Mucosa of descending colon (tissue), 3 donors: ENCODE results near the gene ABHD16A. TPM values are rescaled to one million over a fixed set of nuclear protein-coding genes. Genes with fewer than 3 reads are reported as not detected.
A peak's percentile ranks its signal among the peaks of the same experiment; 100 is the strongest.

Experiments
- ATAC-seq: fragments of 200-7000 bp; cut with Tn5 transposase; one replicate; pipeline ENCODE4 v1.9.1; 2020; ENCODE audit warnings: mild to moderate bottlenecking, moderate library complexity
- DNase-seq, 3 donors: peaks; one replicate each; pipeline ENCODE4 v3.0.0-alpha.2; 2020
- H3K36me3 ChIP-seq: fragments of 200-600 bp; one replicate; pipeline ENCODE4 v1.8.0; 2021; ENCODE audit warnings: low read depth, mild to moderate bottlenecking
- H3K4me1 ChIP-seq: fragments of 200-600 bp; one replicate; pipeline ENCODE4 v1.8.0; 2021; ENCODE audit warnings: low read depth, mild to moderate bottlenecking
- H3K4me3 ChIP-seq: fragments of 200-600 bp; one replicate; pipeline ENCODE4 v1.8.0; 2021; ENCODE audit warnings: mild to moderate bottlenecking
- H3K9me3 ChIP-seq: fragments of 200-600 bp; one replicate; pipeline ENCODE4 v1.8.0; 2021; ENCODE audit warnings: mild to moderate bottlenecking
- intact Hi-C, 2 donors: fragments of 100-400 bp; cut with DNase I in 1 of 2; cut with micrococcal nuclease in 1 of 2; formaldehyde crosslinking; loops; one replicate each; pipeline versions ENCODE4 v1.11.0 to v1.11.1; 2022; cut with DNase I, micrococcal nuclease
- total RNA-seq, 3 donors: library from RNA; stranded (reverse); fragmentation: NEBNext Ultra II Directional in 2 of 3; extraction: Animal tissue kit (Norgen Biotek cat#: 25700) in 2 of 3; gene quantifications; one replicate each; pipeline versions ENCODE4 v1.2.1 to v1.2.4, GENCODE V29; 2021 to 2023
- TF ChIP-seq, protein P1 (sequence below): fragments of 200-600 bp; IDR thresholded peaks from one replicate; pipeline ENCODE4 v1.8.0; 2022; ENCODE audit warnings: antibody characterized with exemption, mild to moderate bottlenecking
- donor health status: DM: no; HTN: no; CAD: no; lungs with moderate emphysema.
- donor health status: DM: no; HTN: no; CAD: no.
- donor health status: DM: no; HTN: yes; CAD: no.

The ABHD16A gene
- total RNA-seq, 3 donors from 2014 or later, result 55.3 to 69.4 (median 68.4) TPM

DNA sequence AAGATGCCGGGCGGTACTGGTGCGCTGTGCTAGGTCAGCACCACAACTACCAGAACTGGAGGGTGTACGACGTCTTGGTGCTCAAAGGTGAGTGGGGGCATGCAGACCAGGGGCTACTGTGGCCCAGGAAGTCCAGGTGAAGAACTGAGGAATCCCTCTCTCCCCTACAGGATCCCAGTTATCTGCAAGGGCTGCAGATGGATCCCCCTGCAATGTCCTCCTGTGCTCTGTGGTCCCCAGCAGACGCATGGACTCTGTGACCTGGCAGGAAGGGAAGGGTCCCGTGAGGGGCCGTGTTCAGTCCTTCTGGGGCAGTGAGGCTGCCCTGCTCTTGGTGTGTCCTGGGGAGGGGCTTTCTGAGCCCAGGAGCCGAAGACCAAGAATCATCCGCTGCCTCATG is 4.6 kb upstream of the ABHD16A start:
- no peak overlapping the region for H3K4me3 ChIP-seq
- TF ChIP-seq, protein P1, sequence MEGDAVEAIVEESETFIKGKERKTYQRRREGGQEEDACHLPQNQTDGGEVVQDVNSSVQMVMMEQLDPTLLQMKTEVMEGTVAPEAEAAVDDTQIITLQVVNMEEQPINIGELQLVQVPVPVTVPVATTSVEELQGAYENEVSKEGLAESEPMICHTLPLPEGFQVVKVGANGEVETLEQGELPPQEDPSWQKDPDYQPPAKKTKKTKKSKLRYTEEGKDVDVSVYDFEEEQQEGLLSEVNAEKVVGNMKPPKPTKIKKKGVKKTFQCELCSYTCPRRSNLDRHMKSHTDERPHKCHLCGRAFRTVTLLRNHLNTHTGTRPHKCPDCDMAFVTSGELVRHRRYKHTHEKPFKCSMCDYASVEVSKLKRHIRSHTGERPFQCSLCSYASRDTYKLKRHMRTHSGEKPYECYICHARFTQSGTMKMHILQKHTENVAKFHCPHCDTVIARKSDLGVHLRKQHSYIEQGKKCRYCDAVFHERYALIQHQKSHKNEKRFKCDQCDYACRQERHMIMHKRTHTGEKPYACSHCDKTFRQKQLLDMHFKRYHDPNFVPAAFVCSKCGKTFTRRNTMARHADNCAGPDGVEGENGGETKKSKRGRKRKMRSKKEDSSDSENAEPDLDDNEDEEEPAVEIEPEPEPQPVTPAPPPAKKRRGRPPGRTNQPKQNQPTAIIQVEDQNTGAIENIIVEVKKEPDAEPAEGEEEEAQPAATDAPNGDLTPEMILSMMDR, result no peak
- DNase-seq, result no peak
- ATAC-seq, result no peak
- peaks cover 12% of the 10 kb centered on the region for H3K4me1 ChIP-seq
- H3K9me3 ChIP-seq, result no peaks in the 10 kb centered on the region
- no peaks in the 10 kb centered on the region for H3K36me3 ChIP-seq
- intact Hi-C loops, result no loop called here

DNA sequence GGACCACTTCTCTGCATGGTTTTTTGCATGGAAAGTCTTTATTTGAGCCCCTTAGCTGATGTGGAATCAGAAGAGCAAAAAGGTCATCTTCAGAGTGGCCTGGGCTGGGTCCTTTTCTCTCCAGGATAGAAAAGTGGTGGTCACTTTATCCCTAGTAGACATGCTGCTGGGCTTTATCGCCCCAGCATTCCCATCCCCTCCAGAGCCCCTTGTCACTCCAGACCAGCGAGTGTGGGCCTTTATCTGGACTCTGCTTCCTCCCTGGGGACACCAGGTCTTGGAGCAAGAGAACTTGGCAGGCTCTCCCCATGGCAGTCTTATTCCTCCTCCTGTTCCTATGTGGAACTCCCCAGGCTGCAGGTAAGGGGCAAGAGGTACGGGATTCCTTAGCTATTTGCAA is 3.5 kb upstream of the ABHD16A start, which contains the start of gene LY6G6F:
LY6G6F (plus strand) TSS at position 268 of the 400 bp plus-strand sequence; CDS start at position 309, 41 bp downstream.
- no peak for DNase-seq
- TF ChIP-seq, protein P1, result no peak
- intact Hi-C loops, result no loop called here

DNA sequence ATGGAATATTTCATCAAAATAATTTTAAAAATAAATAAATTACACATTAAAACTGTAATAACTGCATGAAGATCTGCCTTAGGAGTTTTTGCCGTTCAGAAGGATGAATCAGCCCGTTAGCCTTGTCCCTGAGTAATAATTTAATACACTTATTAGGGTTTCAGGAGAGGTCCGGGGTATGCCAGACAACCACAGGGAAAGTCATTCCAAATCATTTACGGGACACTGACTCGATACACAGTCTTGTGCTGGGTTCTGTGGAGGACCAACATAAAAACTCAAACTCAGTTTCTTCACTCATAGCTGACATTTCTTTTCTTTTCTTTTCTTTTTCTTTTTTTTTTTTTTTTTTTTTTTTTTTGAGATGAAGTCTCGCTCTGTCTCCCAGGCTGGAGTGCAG is 2.8 kb upstream of the ABHD16A start:
- Histone ChIP-seq H3K36me3 (no peaks in the 10 kb centered on the region), H3K4me1 (peaks cover 20% of the 10 kb centered on the region), H3K9me3 (no peaks in the 10 kb centered on the region), H3K4me3 (no peak overlapping the region)
- ATAC-seq (no peak), DNase-seq (no peak)
- TF ChIP-seq, protein P1, result no peak
- intact Hi-C loops, result no loop called here

More for the DNA sequence above, 3.5 kb upstream of the ABHD16A start, which contains the start of gene LY6G6F:
- Histone ChIP-seq H3K4me3 (no peak within 1 kb of the TSS), H3K4me1 (peaks cover 17% of the 10 kb centered on the region), H3K9me3 (no peaks in the 10 kb centered on the region), H3K36me3 (no peaks in the 10 kb centered on the region)
- no peak for ATAC-seq

DNA sequence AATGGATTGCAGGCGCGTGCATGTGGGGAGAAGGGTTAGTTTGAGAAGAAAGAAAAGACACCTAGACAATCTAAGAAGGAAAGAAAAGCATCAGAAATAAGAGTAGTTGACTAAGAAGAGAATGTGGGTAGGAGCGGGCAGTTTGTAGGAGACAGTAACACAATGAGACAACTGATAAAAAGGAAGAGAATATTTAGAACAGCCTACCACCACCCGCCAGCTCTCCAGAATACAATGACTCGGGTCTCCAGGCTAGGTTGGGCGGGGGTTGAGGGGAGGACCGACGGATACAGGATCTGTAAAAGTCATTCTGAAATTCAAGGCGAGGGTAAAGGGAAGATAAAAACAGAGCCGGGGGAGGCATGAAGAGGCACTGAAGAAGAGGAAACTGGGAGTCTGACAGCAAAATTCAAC is 712 bp downstream of the ABHD16A start:
- Histone ChIP-seq H3K9me3 (no peaks in the 10 kb centered on the region), H3K4me3 (peak overlapping the region; percentile 87), H3K36me3 (no peaks in the 10 kb centered on the region), H3K4me1 (peaks cover 20% of the 10 kb centered on the region)
- TF ChIP-seq, protein P1, result no peak
- intact Hi-C loops, result no loop called here
- DNase-seq (no peak), ATAC-seq (peak; percentile 5)

DNA sequence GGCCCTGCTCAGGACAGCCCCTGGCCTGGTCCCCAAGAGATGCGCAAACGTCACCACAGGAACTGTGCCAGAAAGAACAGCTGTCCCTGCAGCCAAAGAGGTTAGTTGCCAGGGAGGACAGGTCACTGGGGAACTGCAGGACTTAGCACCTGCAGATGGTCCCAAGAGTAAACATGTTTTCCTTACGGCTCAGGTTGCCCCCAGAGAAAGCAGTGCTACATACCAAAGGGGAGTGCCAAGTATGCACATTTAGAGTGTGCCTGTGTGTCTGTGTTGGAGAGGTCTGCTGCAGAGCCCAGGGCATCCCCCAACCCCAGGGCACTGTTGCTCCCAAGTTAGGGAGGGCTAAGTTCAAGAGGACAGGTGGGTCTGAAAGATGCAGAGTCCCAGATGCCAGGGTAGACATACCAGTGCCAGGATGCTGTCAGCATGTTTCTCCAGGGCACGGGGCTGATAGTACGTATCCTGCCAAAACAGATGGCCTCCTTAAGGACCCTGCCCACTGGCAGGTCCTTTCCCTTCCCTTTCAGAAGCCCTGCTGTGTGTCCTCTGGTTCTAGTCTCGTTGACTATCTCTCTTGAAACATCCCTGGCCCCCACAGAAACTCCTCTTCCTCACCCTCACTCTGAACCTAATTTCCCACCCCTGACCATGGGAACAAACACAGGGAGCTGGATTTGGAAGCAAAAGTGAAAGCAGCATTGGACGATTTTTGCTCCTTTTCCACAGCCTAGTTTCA is 1.3 kb downstream of the ABHD16A start:
- no peak for DNase-seq
- Histone ChIP-seq H3K4me3 (no peak overlapping the region), H3K9me3 (no peaks in the 10 kb centered on the region), H3K4me1 (peaks cover 20% of the 10 kb centered on the region), H3K36me3 (no peaks in the 10 kb centered on the region)
- ATAC-seq, result peak; percentile 0
- TF ChIP-seq, protein P1, result no peak
- intact Hi-C loops, result no loop called here
